Activated CD8-positive, alpha-beta memory T cell treated with anti-CD3 and anti-CD28 coated beads, Interleukin-2, amount 50 U/mL, for 4 hours (primary cell): ENCODE data around the gene KRT77.

Source experiments
- DNase-seq: peaks from one replicate; pipeline ENCODE4 v3.0.0-alpha.2; 2020

KRT77 gene

DNA sequence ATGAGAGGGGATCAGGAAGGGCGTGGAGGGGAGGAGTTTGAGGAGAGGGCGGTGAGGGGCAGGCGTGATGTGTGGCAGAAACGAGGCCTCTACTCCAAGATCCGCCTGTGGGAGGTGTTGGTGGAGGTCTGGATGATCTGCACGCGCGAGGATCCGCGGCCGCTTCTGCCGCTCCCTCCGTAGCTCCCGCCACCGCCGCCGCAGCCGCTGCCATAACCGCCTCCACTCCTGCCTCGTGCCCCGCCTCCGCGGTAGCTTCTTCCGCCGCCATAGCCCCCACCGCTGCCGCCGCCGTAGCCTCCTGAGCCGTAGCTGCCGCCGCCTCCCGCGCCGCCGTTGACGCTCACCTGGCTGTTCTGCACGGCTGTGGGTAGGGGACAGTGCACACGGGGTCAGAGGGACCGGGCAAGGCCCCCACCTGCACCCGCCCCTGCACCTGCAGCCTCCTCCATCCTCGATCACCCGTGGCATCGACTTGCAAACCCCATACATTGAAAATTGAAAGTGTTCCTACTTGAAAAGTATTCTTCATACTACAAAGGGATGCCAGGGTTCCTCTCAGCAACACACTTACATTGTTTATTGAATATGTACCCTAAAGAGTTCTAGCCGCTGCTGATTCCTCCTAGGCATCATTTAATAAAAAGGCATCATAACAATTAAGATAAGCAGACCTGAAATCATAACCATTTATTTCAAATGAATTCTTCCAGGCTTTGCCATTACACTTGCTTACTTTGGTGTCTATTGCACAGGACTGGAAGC lies 12.1 kb downstream of the KRT77 start:
- DNase-seq: peak; percentile 63

DNA sequence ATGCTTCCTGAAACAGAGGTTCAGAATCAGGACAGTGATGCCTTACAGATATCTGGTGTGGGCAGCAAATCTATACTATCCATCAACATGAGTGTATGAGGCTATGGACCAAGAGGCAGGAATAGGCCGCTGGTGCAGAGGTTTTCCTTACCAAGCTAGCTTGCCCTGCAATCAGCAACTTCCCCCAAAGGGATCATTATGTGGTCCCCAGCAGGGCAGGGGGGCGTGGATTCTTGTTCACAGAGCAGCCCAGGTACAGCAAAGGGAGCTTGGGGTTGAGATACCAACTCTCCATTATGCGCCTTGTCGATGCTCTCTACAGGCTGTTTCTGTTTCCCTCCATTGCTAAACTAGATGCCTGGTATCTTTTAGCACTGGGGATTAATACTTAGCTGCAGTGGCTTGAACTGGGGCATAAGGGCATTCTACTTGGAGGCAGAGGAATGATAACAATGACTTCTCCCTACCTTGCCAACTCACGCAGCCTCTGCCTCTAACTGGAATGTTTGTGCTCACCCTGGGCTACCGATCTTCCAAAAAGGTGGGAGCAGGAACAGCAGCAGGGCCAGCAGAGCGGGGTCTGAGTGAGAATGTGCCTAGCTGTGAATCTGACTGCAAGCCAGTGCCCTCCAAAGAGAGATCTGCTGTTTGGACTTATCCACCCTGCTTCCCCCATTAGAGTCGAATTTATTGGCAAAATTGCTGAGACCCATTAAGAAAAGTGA lies 12.8 kb downstream of the KRT77 start:
- DNase-seq: no peak

- no peak for DNase-seq
These were observed 13.4 kb downstream of the KRT77 start for GRCh38 chr12:52689936-52690335.

DNA sequence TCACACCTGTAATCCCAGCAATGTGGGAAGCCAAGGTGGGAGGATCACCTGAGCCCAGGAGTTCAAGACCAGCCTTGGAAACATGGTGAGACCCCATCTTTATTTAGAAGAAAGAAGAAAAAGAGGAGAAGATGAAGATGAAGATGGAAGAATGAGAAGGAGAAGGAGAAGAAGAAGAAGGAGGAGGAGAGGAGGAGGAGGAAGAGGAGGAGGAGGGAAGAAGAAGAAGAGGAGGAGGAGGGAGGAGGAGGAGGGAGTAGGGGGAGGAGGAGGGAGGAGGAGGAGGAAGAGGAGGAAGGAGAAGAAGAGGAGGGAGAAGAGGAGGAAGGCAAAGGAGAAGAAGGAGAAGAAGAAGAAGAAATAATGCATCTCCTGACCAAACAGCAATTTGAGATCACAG lies 14.1 kb downstream of the KRT77 start:
- no peak for DNase-seq

GRCh38 chr12:52688481-52688880 lies 14.8 kb downstream of the KRT77 start:
- DNase-seq: no peak

GRCh38 chr12:52687497-52688385 lies 15.6 kb downstream of the KRT77 start:
- no peak for DNase-seq

GRCh38 chr12:52686756-52687487 lies 16.4 kb downstream of the KRT77 start:
- DNase-seq: no peak

GRCh38 chr12:52686063-52686462 lies 17.3 kb downstream of the KRT77 start:
- DNase-seq: no peak

- DNase-seq: no peak
These were observed 17.9 kb downstream of the KRT77 start for GRCh38 chr12:52685406-52685890.

GRCh38 chr12:52684431-52684830 lies 18.9 kb downstream of the KRT77 start:
- DNase-seq: no peak

GRCh38 chr12:52683575-52684300 lies 19.6 kb downstream of the KRT77 start:
- no peak for DNase-seq

- no peak for DNase-seq
These were observed 20.3 kb downstream of the KRT77 start for GRCh38 chr12:52682938-52683574.

GRCh38 chr12:52682381-52682660 lies 21.0 kb downstream of the KRT77 start:
- no peak for DNase-seq

- DNase-seq: peak; percentile 30
These were observed 21.6 kb downstream of the KRT77 start for GRCh38 chr12:52681526-52682380.

DNA sequence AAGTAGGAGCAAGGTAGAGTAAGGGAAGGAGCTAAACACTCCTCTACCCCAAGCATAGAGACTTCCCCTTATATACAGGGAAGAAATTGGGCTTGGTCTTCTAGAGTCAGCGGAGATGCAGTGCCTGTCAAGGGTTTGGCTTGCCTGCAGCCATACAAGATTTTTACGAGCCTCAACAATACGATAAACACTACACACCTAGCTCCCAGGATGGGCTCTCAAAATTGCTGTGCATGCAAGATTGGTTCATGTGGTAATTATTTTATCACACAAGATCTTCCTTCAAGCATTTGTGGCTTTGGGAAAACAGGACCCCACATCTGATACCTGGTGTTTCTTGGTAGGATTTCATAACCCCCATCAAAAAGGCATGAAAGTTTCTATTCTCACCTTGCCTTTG lies 23.0 kb downstream of the KRT77 start, which contains the start of gene KRT1:
TSS of gene KRT1 (minus strand) at position 45 of the 400 bp plus-strand sequence. CDS start 59 bp downstream, outside the sequence.
- DNase-seq: no peak

DNA sequence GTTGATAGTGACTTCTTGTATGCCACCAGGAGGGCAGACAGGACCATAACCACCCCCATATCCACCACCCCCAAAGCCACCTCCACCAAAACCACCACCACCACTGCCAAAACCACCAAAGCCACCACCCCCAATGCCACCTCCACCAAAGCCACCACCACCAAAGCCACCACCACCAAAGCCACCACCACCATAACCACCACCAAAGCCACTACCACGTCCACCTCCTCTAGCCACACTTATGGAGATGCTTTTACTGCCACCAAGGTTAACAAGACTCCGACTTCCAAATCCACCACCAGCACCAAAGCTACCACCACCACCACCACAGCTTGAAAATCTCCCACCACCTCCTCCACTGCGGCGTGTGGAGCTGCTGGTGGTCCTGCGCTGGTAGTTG lies 23.4 kb downstream of the KRT77 start:
- no peak for DNase-seq

DNA sequence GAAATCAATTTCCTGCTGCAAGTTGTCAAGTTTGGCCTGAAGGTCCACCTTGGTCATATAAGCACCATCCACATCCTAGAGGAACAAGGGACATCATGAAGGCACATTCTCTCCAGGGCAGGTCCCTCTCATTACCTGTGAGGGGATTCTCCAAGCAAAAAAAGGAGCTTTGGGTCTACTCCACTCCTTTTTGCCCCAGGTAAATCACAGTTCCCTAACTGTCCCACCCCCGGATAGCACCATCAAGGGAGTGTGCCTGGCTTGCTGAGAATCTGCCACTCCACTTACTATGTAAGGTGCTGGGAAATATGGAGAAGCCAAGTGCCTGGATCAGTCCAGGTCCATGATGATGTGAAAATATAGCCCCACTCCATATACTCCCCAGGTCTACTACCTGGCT lies 25.7 kb downstream of the KRT77 start:
- no peak for DNase-seq

DNA sequence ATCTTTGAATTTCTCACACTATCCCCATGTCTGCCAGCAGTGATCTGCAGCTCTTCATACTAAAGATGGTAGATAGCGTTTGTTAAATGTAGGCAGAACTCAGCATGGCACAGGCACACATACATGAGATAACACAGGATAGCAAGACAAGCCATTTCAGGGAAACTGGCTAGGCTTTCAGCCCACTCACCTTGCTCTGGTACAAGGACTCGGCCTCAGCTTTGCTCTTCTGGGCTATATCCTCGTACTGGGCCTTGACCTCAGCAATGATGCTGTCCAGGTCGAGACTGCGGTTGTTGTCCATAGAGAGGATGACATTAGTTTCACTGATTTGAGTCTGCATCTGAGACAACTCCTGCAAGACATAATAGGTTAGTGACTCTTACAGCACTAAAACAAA lies 26.2 kb downstream of the KRT77 start:
- no peak for DNase-seq

DNA sequence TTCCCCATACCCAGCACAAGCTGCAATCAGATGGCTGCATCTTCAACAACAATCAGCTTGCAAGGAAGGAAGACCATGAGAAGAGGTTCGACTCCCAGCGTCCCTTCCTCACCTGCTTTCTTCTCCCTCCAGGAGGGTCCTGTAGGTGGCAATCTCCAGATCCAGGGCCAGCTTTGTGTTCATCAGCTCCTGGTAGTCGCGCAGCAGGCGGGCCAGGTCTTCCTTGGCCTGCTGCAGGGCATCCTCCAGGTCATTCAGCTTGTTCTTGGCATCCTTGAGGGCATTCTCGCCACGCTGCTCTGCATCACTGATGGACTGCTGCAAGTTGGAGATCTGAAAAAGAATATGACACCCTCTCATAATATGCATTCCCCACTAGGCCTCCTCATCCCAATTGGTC lies 27.2 kb downstream of the KRT77 start:
- DNase-seq: no peak

- DNase-seq: no peak
These were observed 28.0 kb downstream of the KRT77 start for GRCh38 chr12:52675301-52675701.

DNA sequence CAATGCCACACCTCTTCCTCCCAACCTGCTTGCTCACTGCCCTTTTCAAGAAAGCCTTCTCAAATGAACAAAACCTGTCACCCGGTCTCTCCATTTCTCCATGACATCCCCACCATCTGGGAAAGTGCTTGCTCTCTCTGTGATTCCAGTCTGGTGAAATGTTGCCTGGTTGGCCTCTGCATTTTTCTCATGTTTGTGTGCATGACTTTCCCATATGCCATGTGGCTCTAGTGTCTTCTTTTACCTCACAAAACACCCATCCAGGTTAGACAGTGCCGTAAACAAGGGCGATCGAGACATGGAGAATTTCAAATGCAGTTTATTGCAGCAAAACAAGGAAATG lies 28.9 kb downstream of the KRT77 start:
- no peak for DNase-seq
